Measurements from ENCODE around the gene PGAM2.

PGAM2 gene

DNA sequence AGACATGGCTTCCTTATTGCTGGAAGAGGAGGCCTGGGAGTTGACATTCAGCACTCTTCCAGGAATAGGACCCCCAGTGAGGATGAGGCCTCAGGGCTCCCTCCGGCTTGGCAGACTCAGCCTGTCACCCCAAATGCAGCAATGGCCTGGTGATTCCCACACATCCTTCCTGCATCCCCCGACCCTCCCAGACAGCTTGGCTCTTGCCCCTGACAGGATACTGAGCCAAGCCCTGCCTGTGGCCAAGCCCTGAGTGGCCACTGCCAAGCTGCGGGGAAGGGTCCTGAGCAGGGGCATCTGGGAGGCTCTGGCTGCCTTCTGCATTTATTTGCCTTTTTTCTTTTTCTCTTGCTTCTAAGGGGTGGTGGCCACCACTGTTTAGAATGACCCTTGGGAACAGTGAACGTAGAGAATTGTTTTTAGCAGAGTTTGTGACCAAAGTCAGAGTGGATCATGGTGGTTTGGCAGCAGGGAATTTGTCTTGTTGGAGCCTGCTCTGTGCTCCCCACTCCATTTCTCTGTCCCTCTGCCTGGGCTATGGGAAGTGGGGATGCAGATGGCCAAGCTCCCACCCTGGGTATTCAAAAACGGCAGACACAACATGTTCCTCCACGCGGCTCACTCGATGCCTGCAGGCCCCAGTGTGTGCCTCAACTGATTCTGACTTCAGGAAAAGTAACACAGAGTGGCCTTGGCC lies 4.3 kb downstream of the PGAM2 start:
- in situ Hi-C loops (cut with HindIII; ENCODE audit: low sequenced_read_pairs) = loop anchor here (10.0 kb wide), 1 partner anchor 134 kb away; no protein-coding TSS in a partner anchor
- H3K4me3 ChIP-seq (ENCODE audit: low read depth, low read length) = no peak overlapping the region
- DNase-seq (ENCODE audit: low read depth) = no peak
- TF ChIP-seq, protein P1, sequence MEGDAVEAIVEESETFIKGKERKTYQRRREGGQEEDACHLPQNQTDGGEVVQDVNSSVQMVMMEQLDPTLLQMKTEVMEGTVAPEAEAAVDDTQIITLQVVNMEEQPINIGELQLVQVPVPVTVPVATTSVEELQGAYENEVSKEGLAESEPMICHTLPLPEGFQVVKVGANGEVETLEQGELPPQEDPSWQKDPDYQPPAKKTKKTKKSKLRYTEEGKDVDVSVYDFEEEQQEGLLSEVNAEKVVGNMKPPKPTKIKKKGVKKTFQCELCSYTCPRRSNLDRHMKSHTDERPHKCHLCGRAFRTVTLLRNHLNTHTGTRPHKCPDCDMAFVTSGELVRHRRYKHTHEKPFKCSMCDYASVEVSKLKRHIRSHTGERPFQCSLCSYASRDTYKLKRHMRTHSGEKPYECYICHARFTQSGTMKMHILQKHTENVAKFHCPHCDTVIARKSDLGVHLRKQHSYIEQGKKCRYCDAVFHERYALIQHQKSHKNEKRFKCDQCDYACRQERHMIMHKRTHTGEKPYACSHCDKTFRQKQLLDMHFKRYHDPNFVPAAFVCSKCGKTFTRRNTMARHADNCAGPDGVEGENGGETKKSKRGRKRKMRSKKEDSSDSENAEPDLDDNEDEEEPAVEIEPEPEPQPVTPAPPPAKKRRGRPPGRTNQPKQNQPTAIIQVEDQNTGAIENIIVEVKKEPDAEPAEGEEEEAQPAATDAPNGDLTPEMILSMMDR (IDR thresholded peaks at IDR 0.05; ENCODE audit: low read depth, low read length, missing control alignments) = no peak

DNA sequence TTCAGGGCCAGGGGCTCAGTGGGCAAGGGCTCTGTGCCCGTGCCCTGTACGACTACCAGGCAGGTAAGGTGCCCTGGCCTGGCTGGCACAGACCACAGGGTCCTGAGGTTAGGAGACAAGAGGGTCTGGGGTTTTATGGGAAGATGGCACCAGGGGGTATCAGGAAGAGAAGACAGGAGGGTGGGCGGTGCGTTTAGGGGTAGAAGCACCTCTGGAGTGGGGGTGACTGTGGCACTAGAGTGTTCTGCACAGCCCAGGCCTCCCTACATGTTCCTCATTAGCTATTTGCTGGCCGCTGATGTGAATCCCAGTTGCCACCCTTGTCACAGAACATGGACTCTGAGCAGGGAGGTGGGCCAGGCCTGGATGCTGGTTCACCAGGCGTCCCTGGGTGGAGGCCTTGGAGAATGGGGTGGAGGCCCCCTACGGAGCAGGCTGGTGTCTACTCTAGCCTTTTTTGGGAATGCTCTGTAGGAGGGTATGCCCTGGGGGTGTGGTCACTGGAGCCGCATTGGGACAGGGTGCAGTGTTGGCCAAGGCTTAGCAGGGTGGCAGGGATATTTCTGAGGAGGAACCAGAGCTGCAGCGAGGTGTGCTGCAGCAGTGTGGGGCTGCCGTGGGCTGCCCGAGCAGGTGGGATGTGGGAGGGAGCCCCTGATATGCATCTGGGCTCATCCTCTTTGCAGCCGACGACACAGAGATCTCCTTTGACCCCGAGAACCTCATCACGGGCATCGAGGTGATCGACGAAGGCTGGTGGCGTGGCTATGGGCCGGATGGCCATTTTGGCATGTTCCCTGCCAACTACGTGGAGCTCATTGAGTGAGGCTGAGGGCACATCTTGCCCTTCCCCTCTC lies 5.0 kb downstream of the PGAM2 start:
- TF ChIP-seq, protein P1 (IDR thresholded peaks at IDR 0.05; ENCODE audit: low read depth, low read length, missing control alignments) = no peak
- in situ Hi-C loops (cut with HindIII; ENCODE audit: low sequenced_read_pairs) = loop anchor here (10.0 kb wide), 1 partner anchor 134 kb away; no protein-coding TSS in a partner anchor
- DNase-seq (ENCODE audit: low read depth) = no peak
- H3K4me3 ChIP-seq (ENCODE audit: low read depth, low read length) = no peak overlapping the region

DNA sequence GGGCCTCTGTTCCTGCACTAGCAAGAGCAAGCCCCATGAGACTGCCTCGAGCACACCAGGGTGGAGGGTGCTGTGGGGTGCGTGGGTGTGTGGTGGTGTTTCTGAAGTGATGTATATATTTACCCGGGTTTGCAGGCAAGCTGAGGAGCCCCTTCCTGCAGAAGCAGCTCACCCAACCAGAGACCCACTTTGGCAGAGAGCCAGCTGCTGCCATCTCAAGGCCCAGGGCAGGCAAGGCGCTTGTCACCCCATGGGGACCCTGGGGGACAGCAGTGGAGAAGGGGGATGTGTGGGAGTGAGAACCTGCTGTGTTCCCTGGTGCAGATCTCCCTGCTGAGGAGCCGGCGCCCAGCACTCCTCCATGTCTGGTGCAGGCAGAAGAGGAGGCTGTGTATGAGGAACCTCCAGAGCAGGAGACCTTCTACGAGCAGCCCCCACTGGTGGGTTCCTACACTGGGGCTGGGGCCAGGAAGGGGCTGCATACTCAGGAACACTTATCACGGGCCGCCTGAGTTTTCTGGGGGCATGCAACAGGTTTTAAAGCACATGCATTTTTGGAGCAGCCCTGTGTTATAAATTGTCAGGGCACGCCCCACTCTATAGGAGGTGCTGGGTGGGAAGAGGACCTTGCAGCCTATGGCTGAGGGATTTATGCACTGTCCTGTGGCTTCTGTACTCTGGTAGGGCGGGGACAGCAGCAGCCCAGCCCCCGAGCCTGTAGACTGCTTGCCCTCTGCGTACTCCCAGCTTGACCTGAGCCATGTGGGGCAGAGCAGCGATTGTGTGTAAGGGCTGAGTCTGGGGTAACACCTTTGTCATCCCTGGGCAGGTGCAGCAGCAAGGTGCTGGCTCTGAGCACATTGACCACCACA lies 5.9 kb downstream of the PGAM2 start:
- DNase-seq (ENCODE audit: low read depth) = no peak
- no peak overlapping the region for H3K4me3 ChIP-seq (ENCODE audit: low read depth, low read length)
- in situ Hi-C loops (cut with HindIII; ENCODE audit: low sequenced_read_pairs) = loop anchor here (10.0 kb wide), 1 partner anchor 135 kb away; no protein-coding TSS in a partner anchor
- TF ChIP-seq, protein P1 (IDR thresholded peaks at IDR 0.05; ENCODE audit: low read depth, low read length, missing control alignments) = no peak

DNA sequence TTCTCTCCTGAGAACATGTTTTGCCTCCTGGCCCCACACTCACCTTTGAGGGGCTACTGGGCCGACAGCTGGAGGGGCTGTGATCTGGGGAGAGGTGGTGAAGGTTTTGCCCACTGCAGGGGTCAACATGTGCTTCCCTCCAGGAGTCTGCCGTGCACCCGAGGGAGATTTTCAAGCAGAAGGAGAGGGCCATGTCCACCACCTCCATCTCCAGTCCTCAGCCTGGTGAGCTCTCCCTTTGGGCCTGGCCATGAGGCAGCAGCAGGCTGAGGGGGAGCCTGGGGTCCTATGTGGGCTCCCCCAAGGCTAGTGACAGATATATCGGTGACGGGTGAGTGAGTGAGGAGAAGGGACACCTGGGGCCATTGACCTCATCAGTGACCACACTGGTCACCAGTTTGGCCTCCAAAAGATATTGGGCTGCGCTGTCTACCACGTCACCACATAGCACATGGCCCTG lies 6.6 kb downstream of the PGAM2 start:
- in situ Hi-C loops (cut with HindIII; ENCODE audit: low sequenced_read_pairs) = no loop called here
- no peak overlapping the region for H3K4me3 ChIP-seq (ENCODE audit: low read depth, low read length)
- TF ChIP-seq, protein P1 (IDR thresholded peaks at IDR 0.05; ENCODE audit: low read depth, low read length, missing control alignments) = no peak
- DNase-seq (ENCODE audit: low read depth) = no peak

DNA sequence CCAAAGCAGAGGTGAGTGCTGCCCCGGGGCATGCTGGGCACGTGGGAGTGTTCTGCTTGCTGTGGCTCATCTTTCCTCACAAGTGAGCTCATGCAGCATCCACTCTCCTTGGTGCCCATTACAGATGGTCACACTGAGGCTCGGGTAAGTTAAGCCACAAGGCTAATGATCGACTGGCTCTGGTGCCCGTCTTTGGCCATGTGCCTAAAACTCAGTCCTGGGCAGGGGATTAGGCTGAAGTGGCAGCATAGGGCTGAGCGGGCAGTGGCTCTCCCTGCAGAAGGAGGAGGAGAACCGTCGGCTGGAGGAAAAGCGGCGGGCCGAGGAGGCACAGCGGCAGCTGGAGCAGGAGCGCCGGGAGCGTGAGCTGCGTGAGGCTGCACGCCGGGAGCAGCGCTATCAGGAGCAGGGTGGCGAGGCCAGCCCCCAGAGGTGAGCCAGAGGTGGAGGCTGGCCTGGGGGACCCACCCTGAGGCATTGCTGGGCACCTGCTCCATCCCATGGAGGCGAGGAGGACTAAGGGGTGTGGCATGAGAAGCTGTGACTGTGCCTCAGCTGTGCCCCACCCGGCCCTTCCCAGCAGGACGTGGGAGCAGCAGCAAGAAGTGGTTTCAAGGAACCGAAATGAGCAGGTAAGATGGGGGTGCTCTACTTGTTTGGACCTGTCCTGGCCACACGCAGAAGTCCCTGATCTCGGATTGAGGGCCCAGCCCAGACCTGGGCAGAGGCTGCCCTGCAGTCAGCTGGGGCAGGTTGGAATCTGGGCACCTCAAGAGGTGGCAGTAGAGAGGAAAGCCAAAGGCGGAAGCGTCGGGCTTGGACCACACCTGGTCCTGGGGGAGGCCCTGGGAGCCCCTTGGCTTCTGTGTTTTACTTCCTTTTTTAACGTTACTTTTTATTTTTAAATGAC lies 7.3 kb downstream of the PGAM2 start:
- no peak overlapping the region for H3K4me3 ChIP-seq (ENCODE audit: low read depth, low read length)
- no peak for DNase-seq (ENCODE audit: low read depth)
- in situ Hi-C loops (cut with HindIII; ENCODE audit: low sequenced_read_pairs) = no loop called here
- TF ChIP-seq, protein P1 (IDR thresholded peaks at IDR 0.05; ENCODE audit: low read depth, low read length, missing control alignments) = no peak
